ENCODE data around the gene SLC4A2.
A peak's percentile ranks its signal among the peaks of the same experiment; 100 is the strongest.

SLC4A2 gene

GRCh38 chr7:151064454-151064853 lies 5.1 kb downstream of the SLC4A2 start:
- no peak for DNase-seq

DNA sequence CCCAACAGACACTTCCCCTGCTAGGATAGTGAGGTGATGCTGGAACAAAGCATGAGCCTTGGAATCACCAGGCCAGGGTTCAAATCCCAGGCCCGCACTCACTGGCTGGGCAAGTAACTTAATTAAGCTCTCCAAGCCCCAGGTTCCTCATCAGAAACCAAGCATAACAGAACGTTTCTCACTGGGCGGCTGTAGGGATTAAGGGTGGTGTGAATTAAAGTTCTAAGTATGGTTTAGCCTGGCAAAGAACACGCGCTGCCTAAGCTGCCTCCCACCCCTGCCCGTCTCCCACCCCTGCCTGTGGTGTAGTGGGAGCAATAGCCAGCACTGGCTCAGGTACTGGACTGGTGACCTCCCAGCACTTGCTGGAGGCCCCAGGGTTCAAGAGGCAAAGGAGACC lies 5.6 kb downstream of the SLC4A2 start:
- DNase-seq = no peak

GRCh38 chr7:151065516-151065915 lies 6.1 kb downstream of the SLC4A2 start:
- no peak for DNase-seq

GRCh38 chr7:151066273-151066974 lies 7.0 kb downstream of the SLC4A2 start:
- no peak for DNase-seq

GRCh38 chr7:151068069-151068773 lies 8.8 kb downstream of the SLC4A2 start:
- DNase-seq = no peak

DNA sequence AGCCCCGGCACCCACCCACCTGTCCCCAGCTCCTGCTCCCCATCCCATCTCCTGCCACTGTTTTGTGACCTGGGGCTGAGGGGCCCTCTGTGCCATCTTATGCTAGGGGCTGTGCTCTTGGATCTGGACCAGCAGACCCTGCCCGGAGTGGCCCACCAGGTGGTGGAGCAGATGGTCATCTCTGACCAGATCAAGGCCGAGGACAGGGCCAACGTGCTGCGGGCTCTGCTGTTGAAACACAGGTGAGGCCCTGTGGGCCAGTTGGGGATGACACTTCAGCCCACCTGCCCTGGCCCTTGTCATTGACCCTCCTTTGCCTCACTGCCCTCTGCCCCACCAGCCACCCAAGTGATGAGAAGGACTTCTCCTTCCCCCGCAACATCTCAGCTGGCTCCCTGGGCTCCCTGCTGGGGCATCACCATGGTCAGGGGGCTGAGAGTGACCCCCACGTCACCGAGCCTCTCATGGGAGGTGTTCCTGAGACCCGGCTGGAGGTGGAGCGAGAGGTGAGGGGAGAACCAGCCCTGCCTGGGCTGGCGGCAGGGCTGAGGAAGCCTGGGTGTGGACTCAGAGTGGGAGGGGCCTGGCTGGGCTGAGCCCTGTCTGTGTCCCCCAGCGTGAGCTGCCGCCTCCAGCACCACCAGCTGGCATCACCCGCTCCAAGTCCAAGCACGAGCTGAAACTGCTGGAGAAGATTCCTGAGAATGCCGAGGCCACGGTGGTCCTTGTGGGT lies 10.6 kb downstream of the SLC4A2 start:
- no peak for DNase-seq

- no peak for DNase-seq
Measured at GRCh38 chr7:151070574-151070960, 11.2 kb downstream of the SLC4A2 start.

DNA sequence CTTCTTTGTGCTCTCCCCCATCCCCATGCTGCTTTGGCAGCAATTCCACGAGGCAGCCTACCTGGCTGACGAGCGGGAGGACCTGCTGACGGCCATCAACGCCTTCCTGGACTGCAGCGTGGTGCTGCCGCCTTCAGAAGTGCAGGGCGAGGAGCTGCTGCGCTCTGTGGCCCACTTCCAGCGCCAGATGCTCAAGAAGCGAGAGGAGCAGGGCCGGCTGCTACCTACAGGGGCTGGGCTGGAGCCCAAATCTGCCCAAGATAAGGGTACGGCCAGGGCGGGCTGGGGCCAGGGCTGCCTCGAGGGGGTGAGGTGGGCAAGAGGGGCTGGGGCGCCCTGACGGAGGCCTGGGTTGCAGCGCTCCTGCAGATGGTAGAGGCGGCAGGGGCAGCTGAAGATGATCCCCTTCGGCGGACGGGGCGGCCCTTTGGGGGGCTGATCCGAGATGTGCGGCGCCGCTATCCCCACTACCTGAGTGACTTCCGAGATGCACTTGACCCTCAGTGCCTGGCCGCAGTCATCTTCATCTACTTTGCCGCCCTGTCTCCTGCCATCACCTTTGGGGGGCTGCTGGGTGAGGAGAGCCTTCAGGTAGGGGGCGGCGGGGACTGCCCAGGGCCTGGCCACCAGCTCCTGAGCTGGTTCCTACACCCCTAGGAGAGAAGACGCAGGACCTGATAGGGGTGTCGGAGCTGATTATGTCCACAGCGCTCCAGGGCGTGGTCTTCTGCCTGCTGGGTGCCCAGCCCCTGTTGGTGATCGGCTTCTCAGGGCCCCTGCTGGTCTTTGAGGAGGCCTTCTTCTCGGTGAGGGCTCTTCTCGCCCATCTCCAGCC lies 11.9 kb downstream of the SLC4A2 start:
- DNase-seq = no peak

- no peak for DNase-seq
Measured at GRCh38 chr7:151073990-151074389, 14.6 kb downstream of the SLC4A2 start.

DNA sequence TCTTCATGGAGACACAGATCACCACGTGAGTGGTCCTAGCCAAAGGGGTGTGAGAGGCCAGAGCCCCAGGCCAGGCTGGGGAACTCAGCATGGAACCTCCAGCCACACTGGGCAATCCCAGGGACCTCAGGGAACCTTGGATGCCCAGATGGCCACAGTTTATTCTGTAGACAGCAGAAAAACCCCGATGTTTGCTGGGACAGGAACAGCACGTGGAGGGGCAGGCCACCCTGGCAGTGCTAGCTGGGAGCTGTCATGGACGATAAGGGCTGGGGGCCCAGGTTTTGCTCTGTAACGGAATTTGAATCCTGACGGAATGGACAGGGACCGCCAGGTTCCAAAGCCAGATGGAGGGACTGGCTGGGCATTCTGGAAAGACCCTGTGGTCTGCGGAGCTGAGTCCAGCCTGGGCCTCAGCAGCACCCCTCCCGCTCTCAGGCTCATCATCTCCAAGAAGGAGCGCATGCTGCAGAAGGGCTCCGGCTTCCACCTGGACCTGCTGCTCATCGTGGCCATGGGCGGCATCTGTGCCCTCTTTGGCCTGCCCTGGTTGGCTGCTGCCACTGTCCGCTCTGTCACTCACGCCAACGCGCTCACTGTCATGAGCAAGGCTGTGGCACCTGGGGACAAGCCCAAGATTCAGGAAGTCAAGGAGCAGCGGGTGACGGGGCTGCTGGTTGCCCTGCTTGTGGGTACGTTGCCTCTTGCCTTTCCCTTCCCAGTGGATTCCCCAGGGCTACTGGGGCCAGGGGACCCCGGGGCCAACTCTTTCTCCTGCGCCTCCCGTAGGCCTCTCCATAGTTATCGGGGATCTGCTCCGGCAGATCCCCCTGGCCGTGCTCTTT lies 15.7 kb downstream of the SLC4A2 start:
- DNase-seq = no peak

DNA sequence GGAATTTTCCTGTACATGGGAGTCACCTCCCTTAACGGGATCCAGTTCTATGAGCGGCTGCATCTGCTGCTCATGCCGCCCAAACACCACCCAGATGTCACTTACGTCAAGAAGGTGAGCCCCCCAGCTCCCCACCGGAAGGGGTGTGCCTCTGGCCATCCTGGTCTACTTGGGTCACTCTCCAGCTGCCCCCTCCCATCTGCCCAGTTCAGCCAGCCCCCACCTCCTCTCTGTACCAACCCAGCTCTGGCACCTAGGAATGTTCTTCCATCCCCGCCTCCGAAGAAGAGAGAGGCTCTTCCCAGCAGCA lies 16.2 kb downstream of the SLC4A2 start:
- DNase-seq = no peak

- no peak for DNase-seq
Measured at GRCh38 chr7:151075978-151076426, 16.6 kb downstream of the SLC4A2 start.

- peak; percentile 19 for DNase-seq
Measured at GRCh38 chr7:151076863-151077704, 17.7 kb downstream of the SLC4A2 start.

DNA sequence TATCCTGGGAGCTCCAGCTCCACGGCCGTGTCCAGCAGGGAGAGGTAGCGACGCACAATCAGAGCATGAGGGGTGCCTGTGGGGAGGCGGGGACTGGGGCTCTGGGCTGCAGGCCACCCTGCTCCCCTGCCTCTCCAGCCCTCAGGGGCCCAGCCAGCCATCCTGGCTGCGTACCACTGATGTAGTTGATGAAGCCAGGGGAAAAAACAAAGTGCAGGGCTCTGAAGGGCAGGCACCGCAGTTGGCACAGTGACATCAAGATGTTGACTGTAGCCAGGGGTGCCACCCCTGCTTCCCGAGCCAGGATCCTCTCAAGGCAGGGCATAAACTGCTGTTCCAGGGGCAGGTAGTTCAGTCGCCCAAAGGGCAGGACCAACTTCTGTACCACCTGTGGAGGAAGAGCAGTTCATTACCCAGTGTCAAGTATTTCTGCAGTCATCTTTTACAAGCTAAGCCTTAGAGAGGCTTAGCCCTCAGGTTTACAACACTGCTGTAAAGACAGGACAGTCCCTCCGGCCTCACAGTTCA lies 18.4 kb downstream of the SLC4A2 start:
- DNase-seq = no peak

- DNase-seq = no peak
Measured at GRCh38 chr7:151078233-151079040, 19.0 kb downstream of the SLC4A2 start.

DNA sequence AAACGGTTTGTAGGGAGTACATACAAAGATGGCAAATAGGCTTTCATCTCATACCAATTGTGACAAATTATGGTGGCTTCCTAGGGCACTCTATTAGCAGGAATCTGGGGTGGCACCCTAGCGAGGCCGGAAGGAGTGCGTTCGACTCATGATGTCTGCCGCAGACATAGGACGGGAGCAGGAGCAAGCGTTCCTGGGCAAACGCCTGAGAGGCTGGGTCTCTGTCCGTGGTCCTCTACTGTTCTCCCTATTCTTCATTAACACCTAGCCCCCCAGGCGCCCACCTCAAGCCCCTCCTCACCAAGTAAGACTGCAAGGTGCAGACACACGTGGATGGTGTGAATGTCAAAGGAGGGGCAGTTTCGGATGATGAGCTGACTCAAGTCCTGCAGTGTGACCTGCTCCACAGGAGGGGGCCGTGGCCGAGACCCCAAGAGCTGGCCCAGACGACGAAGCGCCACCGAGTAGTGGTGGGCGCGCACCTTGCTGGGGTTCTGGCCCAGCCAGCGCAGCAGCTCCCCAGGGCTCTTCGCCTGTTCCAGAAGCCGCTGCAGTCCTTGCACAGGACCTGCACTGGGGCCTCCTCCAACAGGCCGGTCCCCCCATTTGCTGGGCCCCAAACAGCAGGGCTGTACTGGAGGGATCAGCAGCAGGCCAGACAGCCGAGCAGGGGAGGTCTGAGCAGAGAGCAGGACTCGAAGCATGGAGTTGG lies 20.0 kb downstream of the SLC4A2 start:
- no peak for DNase-seq

DNA sequence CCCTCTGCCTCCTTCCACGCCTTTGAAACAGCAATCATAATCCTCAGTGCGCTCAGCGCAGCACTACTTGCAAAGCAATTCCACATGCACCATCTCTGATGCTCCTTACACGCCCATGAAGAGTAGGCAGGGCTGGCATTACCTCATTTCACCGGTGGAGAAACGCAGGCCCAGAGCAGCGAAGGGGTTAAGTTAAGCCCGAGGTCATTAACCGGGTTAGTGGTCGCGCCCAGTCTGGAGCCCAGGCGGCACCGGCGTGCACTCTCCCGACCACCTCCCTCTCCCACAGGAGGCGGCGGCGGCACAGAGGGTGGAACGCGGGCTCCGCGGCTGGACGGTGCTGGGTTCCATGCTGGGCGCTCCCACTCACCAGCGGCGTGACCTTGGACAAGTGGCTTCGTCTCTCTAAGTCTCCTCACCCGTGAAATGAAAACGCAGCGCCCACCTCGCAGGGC lies 20.7 kb downstream of the SLC4A2 start:
- peak; percentile 8 for DNase-seq

GRCh38 chr7:151080522-151081169 lies 21.3 kb downstream of the SLC4A2 start, which contains the start of gene FASTK:
Gene FASTK (minus strand): TSS chr7:151080809. CDS start chr7:151080766, 43 bp downstream.
- DNase-seq = peak; percentile 85

Data from activated CD4-positive, alpha-beta T cell treated with anti-CD3 and anti-CD28 coated beads, Interleukin-2, amount 50 U/mL, for 1 hour (primary cell).